IPS-18c (cell line): ENCODE results near the gene EGFR.

Source experiments
- H3K4me3 ChIP-seq: 2 replicates; pipeline ENCODE4 v1.7.0; 2013; ENCODE audit warnings: low read depth, mild to moderate bottlenecking, low read length, moderate library complexity; ENCODE audit not compliant: insufficient read depth
- H3K9me3 ChIP-seq: one replicate; pipeline ENCODE4 v1.6.1; 2013; ENCODE audit warnings: mild to moderate bottlenecking, low read length, moderate library complexity; ENCODE audit not compliant: control insufficient read depth, insufficient read depth

The EGFR gene

GRCh38 chr7:55134359-55134725, 115.5 kb downstream of the EGFR start:
- Histone ChIP-seq H3K9me3 (no peaks in the 10 kb centered on the region), H3K4me3 (no peak overlapping the region)

- no peak overlapping the region for H3K4me3 ChIP-seq
- no peaks in the 10 kb centered on the region for H3K9me3 ChIP-seq
These were observed 116.0 kb downstream of the EGFR start for GRCh38 chr7:55134786-55135185.

GRCh38 chr7:55135462-55135861, 116.6 kb downstream of the EGFR start:
- no peaks in the 10 kb centered on the region for H3K9me3 ChIP-seq
- H3K4me3 ChIP-seq = no peak overlapping the region

GRCh38 chr7:55138663-55139062, 119.8 kb downstream of the EGFR start:
- H3K9me3 ChIP-seq = no peaks in the 10 kb centered on the region
- no peak overlapping the region for H3K4me3 ChIP-seq

- H3K9me3 ChIP-seq = no peaks in the 10 kb centered on the region
- H3K4me3 ChIP-seq = no peak overlapping the region
These were observed 121.6 kb downstream of the EGFR start for GRCh38 chr7:55140221-55140940.

GRCh38 chr7:55140941-55141278, 122.1 kb downstream of the EGFR start:
- no peaks in the 10 kb centered on the region for H3K9me3 ChIP-seq
- H3K4me3 ChIP-seq = no peak overlapping the region

GRCh38 chr7:55142919-55143600, 124.2 kb downstream of the EGFR start:
- no peaks in the 10 kb centered on the region for H3K9me3 ChIP-seq
- no peak overlapping the region for H3K4me3 ChIP-seq

GRCh38 chr7:55144333-55145317, 125.8 kb downstream of the EGFR start:
- no peak overlapping the region for H3K4me3 ChIP-seq
- no peaks in the 10 kb centered on the region for H3K9me3 ChIP-seq

GRCh38 chr7:55145606-55146005, 126.8 kb downstream of the EGFR start:
- Histone ChIP-seq H3K9me3 (no peaks in the 10 kb centered on the region), H3K4me3 (no peak overlapping the region)

- Histone ChIP-seq H3K4me3 (no peak overlapping the region), H3K9me3 (no peaks in the 10 kb centered on the region)
These were observed 128.3 kb downstream of the EGFR start for GRCh38 chr7:55147101-55147500.

GRCh38 chr7:55147736-55148135, 128.9 kb downstream of the EGFR start:
- no peaks in the 10 kb centered on the region for H3K9me3 ChIP-seq
- H3K4me3 ChIP-seq = no peak overlapping the region

- Histone ChIP-seq H3K9me3 (no peaks in the 10 kb centered on the region), H3K4me3 (no peak overlapping the region)
These were observed 129.8 kb downstream of the EGFR start for GRCh38 chr7:55148571-55148970.

GRCh38 chr7:55149001-55149400, 130.2 kb downstream of the EGFR start:
- Histone ChIP-seq H3K9me3 (no peaks in the 10 kb centered on the region), H3K4me3 (no peak overlapping the region)

- Histone ChIP-seq H3K4me3 (no peak overlapping the region), H3K9me3 (no peaks in the 10 kb centered on the region)
These were observed 131.3 kb downstream of the EGFR start for GRCh38 chr7:55150166-55150565.

GRCh38 chr7:55150709-55151451, 132.1 kb downstream of the EGFR start:
- H3K4me3 ChIP-seq = no peak overlapping the region
- H3K9me3 ChIP-seq = no peaks in the 10 kb centered on the region

- H3K4me3 ChIP-seq = no peak overlapping the region
These were observed 133.7 kb downstream of the EGFR start for GRCh38 chr7:55152516-55152915.

GRCh38 chr7:55154096-55154495, 135.3 kb downstream of the EGFR start:
- H3K9me3 ChIP-seq = no peaks in the 10 kb centered on the region

More at GRCh38 chr7:55152516-55152915, 133.7 kb downstream of the EGFR start:
- no peaks in the 10 kb centered on the region for H3K9me3 ChIP-seq

More at GRCh38 chr7:55154096-55154495, 135.3 kb downstream of the EGFR start:
- no peak overlapping the region for H3K4me3 ChIP-seq
